ENCODE data around the gene STXBP5.

Gene STXBP5

DNA sequence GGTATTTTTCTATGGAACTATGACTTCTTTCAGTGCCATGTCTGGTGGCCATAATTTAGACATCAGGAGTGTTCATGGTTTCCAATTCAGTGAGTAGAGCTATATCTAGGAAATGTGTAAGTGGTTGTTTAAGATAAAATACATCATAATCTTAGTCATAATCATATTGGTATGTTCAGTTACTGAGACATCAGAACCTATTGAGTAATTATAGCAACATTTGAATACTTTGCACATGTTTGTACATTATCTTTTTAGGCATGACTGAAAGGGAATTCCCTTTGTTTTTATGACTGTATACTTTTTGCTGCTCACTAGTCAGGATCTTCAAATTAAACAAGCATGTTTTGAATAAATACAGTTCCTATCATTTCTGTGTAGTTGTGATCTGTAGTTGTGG, 64.0 kb downstream of the STXBP5 start:
- POLR2A ChIA-PET (ENCODE audit: low non-redundant PET): no interaction called here
- DNase-seq (ENCODE audit: low spot score): peak; percentile 5
- H3K27ac ChIP-seq: no peak overlapping the region
- CTCF ChIA-PET: no interaction called here
- TF ChIP-seq, protein P1, sequence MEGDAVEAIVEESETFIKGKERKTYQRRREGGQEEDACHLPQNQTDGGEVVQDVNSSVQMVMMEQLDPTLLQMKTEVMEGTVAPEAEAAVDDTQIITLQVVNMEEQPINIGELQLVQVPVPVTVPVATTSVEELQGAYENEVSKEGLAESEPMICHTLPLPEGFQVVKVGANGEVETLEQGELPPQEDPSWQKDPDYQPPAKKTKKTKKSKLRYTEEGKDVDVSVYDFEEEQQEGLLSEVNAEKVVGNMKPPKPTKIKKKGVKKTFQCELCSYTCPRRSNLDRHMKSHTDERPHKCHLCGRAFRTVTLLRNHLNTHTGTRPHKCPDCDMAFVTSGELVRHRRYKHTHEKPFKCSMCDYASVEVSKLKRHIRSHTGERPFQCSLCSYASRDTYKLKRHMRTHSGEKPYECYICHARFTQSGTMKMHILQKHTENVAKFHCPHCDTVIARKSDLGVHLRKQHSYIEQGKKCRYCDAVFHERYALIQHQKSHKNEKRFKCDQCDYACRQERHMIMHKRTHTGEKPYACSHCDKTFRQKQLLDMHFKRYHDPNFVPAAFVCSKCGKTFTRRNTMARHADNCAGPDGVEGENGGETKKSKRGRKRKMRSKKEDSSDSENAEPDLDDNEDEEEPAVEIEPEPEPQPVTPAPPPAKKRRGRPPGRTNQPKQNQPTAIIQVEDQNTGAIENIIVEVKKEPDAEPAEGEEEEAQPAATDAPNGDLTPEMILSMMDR (conservative IDR thresholded peaks at IDR 0.05; ENCODE audit: low read depth): no peak

- no peak for DNase-seq (ENCODE audit: low spot score)
- no peak overlapping the region for H3K27ac ChIP-seq
- ChIA-PET CTCF (no interaction called here), POLR2A (ENCODE audit: low non-redundant PET) (no interaction called here)
- TF ChIP-seq, protein P1 (conservative IDR thresholded peaks at IDR 0.05; ENCODE audit: low read depth): no peak
Measured at GRCh38 chr6:147274012-147274411, 69.8 kb downstream of the STXBP5 start.

- DNase-seq (ENCODE audit: low spot score): no peak
- TF ChIP-seq, protein P1 (conservative IDR thresholded peaks at IDR 0.05; ENCODE audit: low read depth): no peak
- no peak overlapping the region for H3K27ac ChIP-seq
- POLR2A ChIA-PET (ENCODE audit: low non-redundant PET): no interaction called here
- CTCF ChIA-PET: no interaction called here
Measured at GRCh38 chr6:147274776-147275175, 70.6 kb downstream of the STXBP5 start.

GRCh38 chr6:147278891-147279290, 74.7 kb downstream of the STXBP5 start:
- CTCF ChIA-PET: no interaction called here

GRCh38 chr6:147279427-147279826, 75.2 kb downstream of the STXBP5 start:
- TF ChIP-seq, protein P1 (conservative IDR thresholded peaks at IDR 0.05; ENCODE audit: low read depth): no peak
- H3K27ac ChIP-seq: no peak overlapping the region
- DNase-seq (ENCODE audit: low spot score): no peak
- CTCF ChIA-PET: no interaction called here
- POLR2A ChIA-PET (ENCODE audit: low non-redundant PET): no interaction called here

More at GRCh38 chr6:147278891-147279290, 74.7 kb downstream of the STXBP5 start:
- POLR2A ChIA-PET (ENCODE audit: low non-redundant PET): no interaction called here
- no peak for DNase-seq (ENCODE audit: low spot score)
- TF ChIP-seq, protein P1 (conservative IDR thresholded peaks at IDR 0.05; ENCODE audit: low read depth): no peak
- no peak overlapping the region for H3K27ac ChIP-seq

DNA sequence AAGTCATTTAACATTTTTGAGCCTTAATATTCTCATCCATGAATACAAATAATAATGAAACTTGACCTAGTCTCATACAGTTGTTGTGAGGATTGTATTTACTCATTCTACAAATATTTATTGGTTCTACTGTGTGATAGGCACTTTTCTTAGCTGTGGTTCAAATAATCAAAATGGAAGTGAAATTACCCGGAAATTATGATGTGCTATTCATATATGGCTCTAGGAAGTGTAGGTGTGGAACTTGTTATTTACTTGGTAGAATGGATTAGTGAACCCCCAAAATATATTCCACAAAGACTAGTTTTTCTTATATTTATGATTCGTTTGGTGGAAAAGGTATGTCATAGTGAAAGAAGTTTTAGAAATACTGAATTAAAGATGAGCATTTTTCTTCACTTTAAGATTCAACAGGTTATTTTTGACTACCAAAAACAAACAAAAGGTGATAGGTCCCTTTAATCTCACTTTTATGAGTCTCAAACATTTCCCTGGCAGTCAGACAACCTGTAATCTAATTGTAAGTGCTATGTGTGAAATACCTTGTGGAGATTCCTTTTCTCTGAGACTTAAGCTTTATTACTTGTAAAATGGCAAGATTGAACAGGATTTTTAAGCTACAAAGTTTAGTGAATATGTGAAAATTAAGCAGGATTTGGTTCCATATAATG, 77.8 kb downstream of the STXBP5 start:
- ChIA-PET CTCF (no interaction called here), POLR2A (ENCODE audit: low non-redundant PET) (interaction anchor here (0.6 kb wide), 1 partner anchor 68 kb away, joined by 3 read pairs; no protein-coding TSS in a partner anchor)
- no peak overlapping the region for H3K27ac ChIP-seq
- no peak for DNase-seq (ENCODE audit: low spot score)
- TF ChIP-seq, protein P1 (conservative IDR thresholded peaks at IDR 0.05; ENCODE audit: low read depth): no peak

Measured in RWPE1 (cell line).